Measurements from ENCODE around the gene CDK18.
"Not testable (repeated sequence)": the region's sequence is repeated elsewhere in the genome, so short reads cannot be mapped to it uniquely, and the experiment has no call there.

CDK18 gene

DNA sequence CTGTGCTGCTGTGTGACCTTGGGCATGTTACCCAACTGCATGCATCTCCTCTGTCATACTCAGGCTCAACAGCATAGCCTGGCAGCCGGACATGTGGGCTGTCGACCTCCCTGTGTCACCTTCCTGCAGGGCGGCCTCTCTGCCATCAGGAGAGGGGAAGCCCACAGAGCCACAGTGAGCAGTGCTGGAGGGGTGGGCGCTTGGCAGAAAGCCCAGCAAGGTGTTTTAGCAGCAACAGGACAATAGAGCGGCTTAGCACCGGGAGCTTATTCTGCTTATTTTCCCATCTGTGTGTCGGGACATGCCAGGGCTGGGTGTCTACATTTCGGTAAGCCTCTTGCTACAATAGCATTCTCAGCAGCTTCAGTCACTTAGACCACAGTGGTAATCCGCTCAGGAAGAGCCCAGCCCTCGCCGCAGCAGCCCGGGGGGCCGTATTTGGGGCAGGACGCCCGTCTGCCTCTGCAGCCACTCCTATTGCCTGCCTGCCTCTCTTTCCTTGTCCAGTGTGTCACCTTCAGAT is 22.8 kb upstream of the CDK18 start:
- DNase-seq = no peak

DNA sequence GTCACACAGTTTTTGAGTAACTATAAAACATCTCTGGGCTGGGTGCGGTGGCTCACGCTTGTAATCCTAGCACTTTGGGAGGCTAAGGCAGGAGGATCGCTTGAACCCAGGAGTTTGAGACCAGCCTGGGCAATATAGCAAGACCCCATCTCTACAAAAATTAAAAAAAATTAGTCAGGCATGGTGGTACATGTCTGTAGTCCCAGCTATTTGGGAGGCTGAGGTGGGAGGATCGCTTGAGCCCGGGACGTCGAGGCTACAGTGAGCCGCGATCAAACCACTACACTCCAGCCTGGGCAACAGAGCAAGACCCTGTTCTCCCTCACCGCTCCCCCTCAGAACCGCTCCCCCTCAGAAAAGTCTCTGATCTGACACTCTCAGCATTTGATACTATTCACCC is 21.9 kb upstream of the CDK18 start:
- not testable (repeated sequence) for DNase-seq

DNA sequence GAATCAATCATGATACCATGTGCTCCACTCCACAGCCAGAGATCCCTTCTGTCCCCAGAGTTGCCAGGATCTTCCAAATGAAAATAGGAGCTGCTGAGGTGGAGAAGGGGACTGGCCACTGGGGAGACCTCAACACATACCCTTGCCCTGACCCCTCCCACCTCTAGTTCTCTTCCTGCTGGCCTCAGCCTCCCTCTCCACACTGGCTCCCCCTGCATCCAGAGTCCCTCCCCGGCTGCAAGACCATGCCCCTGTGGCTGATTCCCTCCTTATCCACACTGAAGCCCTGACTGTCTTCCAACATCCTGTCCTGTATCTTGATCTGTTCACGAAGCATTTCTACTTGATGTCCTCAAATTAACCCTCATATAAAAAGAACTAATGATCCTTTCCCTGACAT is 21.1 kb upstream of the CDK18 start:
- no peak for DNase-seq

DNA sequence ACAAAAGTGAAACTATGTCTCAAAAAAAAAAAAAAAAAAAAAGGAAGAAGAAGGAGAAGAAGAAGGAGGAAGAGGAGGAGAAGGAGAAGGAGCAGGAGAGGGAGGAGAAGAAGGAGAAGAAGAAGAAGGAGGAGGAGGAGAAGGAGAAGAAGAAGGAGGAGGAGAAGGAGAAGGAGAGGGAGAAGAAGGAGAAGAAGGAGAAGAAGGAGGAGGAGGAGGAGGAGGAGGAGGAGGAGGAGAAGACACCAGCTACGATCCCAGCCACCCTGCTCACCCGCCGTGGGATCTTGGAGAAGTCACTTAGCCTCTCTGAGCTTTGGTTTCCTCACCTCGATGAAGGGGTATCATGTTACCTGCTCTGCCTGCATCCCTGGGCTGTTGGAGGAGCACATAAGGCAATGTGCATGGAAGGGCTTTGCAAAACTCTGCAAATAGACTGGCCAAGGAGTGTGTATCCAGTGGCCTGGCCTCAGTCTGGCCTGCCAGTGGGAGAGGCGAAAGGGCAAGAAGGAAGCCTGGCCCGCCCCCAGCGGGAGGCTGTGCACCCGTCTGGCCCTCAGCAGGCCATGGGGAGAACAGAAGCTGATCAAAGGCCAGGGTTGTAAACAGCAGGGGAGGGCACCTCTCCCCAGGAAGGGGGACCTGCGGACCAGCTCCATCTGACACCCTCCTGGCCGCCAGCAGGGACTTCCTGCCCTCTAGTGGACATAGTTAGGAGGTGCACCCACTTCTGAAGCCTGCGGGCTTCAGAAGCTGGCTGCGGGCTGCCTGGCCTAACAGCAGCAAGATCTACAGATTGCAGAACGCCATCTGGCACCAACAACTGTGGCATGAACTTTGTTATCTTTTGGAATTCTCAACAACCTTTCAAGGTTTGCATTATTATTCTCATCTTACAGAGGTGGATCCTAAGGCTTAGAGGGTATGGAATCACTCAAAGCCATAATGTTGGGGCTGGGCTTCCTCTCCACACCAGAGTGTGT is 19.2 kb upstream of the CDK18 start:
- DNase-seq = peak; percentile 67

DNA sequence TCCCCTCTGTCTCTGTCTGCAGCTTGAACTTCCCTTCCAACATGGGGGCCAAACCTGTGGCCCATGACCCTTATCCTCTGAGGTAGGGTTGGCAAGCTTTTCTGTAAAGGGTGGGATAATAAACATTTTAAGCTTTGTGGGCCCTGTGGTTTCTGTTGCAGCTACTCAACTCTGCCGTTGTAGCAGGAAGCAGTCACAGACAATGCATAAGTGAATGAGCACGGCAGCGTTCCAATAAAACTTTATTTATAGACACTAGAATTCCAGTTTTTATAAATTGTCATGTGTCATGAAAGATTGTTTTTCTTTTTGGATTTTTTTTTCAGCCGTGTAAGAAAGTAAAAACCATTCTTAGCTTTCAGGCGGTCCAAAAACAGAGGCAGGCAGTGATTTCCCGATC is 18.2 kb upstream of the CDK18 start:
- no peak for DNase-seq

DNA sequence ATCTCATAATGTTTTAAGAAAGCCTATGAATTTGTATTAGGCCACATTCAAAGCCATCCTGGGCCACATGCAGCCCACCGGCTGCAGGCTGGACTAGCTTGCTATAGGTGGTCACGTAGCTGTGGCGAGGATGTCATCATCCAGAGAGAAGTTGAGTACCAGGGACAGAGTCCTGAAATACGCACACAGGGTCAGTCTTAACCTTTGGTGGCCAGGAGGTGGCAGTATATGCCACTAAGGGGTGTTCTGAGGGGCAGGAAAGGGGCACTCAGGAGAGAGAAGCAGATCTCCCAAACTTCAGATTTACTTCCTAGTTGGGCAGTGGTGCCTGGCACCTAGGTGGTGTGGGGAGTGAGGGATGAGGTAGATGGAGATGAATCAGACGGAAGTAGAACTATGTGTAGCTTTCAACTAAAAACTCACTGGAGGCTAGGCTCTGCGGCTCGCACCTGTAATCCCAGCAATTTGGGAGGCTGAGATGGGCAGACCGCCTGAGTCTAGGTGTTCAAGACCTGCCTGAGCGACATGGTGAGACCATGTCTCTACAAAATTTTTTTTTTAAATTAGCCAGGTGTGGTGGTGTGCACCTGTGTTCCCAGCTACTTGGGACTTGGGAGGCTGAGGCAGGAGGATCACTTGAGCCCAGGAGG is 16.3 kb upstream of the CDK18 start:
- DNase-seq = peak; percentile 34

DNA sequence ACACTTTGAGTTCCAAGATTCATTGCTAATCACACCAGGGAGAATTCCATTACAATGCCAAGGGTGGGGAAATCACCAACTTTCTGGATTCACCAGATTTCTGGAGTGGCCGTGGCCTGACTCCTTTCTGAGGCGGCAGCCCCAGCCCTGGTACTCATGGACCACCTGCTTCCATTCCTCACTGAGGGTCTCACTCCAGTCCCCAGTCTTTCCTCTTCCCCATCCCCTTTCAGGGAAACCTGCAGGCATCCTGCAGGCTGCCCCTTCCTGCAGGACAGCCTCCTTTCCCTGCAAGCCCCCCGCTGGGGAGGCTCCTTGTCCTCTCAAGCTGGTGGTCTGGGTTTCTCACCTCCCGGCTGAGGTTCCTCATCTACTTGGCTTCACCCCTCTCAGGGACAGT is 12.7 kb upstream of the CDK18 start:
- DNase-seq = no peak

DNA sequence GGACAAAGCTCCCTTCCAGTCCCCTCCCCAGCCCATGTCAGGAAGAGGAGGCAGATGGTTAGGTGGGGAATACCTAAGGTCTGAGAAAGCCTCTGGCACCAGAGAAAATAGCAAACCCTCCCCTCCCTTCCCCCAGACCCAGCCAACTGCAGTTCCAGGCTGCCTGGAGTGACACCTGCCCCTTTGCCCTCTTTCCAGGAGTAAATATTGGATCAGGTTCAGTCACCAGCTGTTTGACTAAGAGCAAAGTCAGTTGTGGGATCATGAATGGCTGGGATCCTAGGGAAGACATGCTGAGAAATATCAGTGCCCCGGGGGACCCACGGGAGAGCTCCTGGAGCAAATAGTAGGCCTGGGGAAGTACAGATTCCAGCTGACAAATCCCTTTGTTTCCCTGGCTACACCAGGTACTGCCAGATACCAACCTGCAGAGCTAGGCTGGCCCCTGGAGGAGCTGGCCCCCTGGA is 12.2 kb upstream of the CDK18 start:
- DNase-seq = no peak

DNA sequence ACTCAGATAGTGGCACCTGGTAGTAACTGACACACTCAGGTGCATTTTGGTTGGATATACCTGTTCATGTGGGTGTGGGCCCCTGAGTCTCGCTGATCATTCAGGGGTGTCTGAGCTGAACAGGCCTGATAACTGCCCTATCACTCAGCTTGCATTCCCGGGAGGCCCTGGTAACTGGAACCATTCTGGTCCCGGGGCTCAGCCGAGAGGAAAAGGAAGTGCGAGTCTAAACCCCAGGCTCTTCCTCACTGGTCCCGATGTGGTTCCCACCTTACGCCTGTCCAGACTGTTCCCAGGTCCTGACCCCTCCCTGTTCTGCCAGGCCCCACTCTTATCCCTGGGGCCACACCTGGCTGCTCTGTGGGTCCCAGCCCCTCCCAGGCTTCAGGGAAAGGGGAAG is 11.7 kb upstream of the CDK18 start:
- DNase-seq = no peak

DNA sequence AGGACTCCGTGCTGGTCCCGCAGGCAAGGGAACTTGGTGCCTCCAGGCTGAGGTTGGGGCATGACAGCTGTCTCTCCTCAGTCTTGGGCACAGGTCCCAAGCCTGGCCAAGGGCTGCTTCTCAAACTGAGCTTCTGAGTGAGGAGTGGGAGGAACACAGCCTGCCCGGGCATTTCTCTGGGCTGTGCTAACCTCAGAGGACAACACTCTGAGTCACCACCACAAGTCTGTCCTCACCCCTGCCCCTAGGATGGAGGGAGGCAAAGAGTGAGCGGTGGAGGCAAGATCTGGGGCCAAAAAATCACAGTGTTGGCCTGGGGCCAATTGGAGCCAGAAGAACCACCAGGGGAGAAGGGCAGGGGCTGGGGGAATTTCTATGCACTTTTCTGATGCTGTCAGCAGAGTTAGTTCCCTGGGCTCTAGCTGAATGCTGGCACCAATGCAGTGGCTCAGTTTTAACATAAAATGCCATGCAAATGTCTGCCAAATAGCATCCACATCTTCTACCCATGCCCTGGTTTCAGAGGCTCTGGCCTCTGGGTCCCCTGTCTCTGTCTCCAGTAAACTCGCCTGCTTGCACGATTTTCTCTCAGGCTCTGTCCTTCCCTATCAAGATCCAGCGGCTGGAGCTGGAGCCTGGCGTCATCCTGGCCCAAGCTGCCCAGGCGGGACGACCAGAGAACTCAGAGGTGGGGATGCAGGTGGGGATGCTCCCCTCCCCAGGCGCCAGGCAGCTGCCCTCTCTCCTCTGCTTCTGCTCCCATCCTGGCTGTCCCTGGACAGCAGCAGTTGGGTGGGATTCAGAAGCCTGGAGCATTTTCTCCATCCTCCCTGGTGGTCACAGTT is 11.0 kb upstream of the CDK18 start:
- no peak for DNase-seq

DNA sequence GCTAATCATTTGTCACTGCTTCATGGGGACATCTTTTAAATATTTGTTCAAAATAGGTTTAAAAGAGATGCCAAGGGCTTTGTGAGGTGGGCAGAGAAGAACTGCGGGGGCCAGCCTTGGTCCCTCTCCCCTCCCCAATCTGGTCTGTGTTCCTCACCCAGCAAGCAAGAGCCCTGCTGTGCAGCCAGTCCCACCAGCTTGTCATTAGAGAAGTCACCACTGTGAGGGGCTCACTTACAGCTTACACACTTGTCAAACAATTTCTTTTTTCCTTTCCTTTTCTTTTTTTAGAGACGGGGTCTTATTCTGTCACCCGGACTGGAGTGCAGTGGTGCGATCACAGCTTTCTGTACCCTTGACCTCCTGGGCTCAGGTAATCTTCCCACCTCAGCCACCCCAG is 10.4 kb upstream of the CDK18 start:
- no peak for DNase-seq

DNA sequence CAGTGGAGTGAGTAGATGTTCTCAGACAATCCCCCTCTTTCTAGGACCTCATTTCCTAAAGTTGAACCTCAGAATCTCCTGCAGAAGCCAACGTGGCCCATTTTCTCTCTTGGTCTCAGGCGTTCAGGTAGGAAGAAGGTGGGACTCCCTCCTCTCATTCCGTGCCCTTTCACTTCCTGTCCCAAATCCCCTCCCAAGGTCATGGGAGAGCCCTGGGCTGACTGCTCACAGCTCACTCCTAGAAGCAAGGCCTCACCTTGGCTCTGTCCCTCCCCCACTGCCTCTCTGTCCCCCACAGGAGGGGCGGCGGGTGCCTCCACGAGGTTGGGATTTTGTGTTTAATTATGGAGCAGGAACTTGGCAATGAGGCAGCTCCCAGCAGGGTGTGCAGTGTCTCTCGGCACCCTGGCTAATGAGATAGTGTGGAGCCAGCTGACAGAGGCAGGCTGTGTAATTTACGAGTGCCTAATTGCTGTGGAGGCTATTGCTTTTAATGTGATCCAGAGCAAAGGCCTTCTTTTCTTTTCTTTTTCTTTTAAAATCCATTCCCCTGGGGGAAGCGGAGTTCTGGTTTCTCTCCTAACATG is 9.1 kb upstream of the CDK18 start:
- no peak for DNase-seq

DNA sequence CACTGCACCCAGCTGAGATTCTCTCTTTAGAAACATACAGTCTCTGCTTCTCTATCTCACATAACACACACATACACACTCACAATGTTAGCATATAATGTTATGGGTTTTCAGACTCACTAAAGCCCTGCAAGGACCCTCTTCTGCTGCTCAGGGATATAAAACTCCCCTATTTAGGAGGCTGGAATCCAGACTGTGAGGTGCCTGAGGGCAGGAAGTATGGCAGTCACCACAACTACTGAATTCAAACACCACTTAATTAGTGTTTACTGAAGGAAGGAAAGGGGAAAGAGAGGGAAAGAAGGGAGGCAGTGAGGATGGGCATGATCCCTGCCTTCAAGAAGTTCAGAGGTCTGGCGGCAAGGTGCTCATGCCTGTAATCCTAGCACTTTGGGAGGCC is 7.8 kb upstream of the CDK18 start:
- DNase-seq = no peak

DNA sequence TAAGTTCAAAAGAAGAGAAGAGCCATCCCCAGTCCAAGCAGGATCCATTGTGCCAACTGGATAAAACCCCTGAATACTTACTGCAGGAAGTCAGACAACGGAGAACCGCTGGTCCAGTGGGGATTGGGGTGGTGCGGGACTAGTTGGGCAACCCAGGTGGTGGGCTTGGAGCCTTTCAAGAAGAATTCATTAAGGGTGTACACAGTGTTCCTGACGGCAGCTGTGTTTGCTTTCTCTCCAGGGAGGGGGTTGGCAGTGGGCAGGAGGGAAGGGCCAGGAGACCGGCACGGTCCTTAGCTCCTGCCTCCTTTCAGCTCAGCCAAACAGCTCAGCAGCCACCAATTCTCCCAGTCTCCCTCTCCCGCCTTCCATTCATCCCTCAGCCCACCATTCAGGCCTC is 7.1 kb upstream of the CDK18 start:
- no peak for DNase-seq

DNA sequence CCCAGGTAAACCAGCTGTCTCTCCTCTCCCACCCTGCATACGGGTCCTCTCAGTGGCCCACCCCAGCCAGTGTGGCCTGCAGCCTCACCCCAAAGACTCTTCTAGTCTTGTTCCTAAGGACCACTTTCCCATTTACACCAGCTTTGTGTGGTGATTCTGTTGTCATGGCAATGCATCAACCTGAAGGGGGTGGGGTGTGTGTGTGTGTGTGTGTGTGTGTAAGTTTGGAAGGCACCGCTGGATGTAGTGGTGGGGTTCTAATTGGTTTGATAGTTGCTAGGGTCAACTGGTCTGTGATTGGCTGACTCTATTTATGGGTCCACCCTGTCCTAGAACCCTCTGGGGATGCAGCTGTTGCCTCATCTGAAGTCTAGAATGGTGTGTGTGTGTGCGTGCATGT is 4.7 kb upstream of the CDK18 start:
- no peak for DNase-seq

DNA sequence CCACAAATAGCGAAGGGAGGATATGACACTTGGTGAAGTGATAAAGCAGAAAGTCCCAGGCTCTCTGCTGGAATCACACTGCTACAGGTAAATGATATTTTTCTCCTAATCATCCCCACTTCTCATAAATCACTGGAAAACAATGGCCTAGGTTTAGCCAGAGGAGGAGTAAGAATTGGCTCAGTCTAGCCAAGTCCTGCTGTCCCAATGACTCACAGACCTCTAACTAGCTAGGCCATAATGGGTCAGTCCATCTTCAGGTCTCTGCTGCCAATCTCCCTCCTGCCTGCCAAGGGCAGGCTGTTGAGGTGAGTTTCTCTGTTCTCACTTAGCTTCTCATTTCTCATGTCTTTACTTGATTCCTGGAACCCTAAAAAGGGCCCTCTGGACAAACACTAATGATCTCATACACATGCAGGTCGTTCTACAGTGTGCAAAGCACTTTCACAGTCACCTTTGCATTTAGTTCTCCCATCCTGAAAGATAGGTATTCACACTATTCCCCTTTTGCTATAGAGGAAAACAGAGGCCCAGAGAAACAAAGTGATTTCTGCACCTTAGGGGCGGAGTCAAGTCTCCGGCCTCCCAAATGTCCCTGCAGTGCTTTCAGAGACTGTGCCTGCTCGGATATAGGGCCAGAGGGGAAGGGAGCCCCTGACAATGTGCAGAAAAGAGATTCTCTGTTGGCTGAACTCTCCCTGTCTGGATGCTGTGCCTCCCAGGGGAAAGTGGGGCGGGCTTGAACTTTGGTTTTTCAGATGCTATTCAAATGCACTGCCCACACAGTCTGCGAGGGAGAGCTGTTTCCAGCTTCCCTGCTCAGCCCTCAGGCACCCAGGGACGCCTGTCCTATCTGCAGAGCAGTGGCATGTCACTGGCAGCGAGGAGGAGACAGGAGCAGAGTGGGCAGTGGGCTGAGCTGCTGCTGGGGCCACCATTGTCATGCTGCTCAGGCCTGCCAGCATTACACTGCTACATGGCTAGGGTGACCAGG is 3.9 kb upstream of the CDK18 start:
- DNase-seq = no peak

DNA sequence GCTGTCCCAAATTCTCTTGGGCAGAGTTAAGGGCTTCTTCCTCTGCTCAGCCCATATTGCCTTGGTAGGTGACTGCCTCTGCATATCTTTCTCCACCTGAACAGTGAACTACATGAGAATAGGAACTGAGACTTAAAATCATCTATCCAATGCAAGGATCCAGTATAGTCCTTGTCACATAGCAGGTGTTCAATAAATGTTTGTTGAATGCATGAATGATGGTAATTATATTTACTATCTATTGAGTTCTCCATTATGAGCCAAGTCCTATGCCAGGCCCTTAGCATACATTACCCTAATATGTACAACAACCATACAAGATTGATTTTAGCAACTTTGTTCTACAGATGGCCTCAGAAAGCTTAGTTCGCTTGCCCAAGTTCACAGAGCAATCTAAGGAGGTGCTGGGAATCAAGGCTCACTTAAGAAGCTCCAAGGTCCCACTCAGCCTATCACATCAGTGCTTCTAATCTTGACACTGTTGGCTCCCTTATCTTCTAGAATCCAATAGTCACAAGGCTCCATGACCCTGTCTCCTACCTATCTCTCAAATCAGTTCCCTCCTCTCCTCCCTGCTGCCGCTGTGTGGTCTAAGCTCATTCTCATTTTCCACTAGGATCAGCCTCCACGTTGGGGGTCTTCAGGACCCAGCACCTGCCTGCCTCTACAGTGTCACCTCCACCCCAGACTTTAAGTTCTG is 2.2 kb upstream of the CDK18 start:
- no peak for DNase-seq

DNA sequence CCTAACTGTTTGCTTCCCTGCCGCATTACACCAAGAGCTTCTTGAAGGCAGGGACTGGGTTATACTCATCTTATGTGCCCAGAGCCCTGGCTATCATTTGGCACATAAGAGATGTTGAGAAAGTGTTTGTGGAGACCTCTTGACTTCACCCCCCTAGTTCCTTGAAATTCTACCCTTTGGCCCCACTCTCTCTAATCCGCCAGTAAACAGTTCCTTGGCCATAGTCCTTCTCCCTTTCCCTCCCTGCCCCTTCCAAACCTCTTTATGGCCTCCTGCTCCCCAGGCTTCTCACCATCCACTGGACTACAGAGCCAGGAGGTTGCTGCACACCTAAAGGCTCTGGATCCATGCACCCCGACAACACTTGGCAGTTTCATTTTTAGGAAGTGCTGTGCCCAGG is 1.5 kb upstream of the CDK18 start:
- no peak for DNase-seq

DNA sequence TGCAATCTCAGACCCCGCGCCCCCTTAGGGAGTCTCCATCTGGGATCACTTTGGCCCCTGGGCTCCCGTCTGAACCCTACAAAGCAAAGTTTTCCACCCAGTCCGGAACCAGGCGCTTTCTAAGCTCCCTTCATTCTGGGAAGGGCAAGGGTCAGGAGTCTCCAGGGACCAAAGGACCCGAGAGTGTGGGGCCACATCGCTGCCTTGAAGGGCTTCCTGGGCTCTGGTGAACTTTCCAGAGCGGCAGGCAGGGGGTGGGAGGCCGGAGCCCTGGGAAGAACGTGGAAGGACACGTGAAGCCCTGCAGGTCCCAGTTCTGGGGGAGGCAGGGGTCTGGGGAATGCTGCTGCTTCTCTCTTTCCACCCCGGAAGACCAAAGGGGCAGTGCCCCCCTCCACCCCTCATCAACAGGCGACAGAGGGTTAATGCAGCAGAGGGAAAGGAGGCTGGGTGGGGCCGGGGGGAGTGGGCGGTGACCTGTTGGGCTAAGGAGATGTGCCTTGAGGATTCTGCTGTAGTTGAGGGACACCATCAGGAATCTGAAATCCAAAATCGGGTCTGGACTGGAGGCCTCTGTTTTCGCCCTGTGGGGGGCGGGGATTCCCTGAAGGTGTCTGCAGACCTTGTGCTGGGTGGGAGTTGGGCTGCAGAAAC is 734 bp downstream of the CDK18 start:
- no peak for DNase-seq

DNA sequence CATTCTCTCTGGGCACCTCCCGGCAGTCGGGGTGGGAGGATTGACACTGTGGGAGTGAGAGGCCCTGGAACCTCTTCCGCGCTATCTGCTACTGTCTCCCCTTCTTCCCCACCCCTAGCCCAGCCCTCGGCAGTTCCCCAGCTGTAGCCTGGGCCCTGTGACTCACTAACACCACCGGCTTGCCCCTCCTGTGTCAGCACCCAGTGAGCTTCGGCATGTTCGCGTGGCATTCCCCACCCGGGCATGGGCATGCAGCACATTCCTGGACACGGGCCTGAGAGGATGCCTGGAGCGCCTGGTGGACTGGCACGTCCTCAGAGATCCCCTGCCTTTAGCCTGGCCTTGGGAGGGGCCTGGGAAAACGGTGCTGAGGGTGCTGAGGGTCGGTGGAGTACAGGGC is 1.3 kb downstream of the CDK18 start:
- no peak for DNase-seq

Measured in activated naive CD4-positive, alpha-beta T cell treated with Interleukin-2 at 50 U/mL for 16 hours (primary cell).